Activated naive CD4-positive, alpha-beta T cell treated with anti-CD3 and anti-CD28 coated beads, Interleukin-2, amount 50 U/mL, for 16 hours (primary cell): ENCODE data around the gene C1QTNF4.
"Not testable (repeated sequence)": the region's sequence is repeated elsewhere in the genome, so short reads cannot be mapped to it uniquely, and the experiment has no call there.

Source experiments
- DNase-seq: peaks from one replicate; pipeline ENCODE4 v3.0.0-alpha.2; 2020

Gene C1QTNF4

DNA sequence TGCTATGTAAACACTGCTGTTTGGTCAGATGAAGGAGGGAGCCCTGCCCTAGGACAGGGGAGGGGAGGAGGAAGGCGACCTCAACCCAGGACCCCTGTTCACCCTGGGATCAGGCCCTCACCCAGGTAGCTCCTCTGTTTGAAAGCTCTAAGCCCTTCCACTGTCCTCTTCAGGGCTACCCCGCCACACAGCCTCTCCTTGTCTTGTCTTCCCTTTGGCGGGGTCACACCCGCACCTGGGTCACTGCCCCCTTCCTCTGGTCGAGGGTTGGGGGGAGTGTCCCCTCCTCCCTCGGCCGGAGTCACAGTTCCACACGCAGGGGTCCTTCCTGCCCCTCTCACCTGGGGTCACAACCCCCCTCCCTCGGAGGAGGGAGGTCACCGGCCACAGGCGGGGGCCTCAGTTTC lies 29.3 kb downstream of the C1QTNF4 start:
- no peak for DNase-seq

DNA sequence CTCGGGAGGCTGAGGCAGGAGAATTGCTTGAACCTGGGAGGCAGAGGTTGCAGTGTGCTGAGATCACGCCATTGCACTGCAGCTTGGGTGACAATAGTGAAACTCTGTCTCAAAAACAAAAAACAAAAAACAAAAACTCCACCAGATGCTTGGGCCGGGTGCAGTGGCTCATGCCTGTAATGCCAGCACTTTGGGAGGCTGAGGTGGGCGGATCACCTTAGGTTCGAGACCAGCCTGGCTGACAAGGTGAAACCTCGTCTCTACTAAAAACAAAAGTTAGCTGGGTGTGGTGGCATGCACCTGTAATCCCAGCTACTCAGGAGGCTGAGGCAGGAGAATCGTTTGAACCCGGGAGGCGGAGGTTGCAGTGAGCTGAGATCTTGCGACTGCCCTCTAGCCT lies 29.8 kb downstream of the C1QTNF4 start:
- DNase-seq, result not testable (repeated sequence)

DNA sequence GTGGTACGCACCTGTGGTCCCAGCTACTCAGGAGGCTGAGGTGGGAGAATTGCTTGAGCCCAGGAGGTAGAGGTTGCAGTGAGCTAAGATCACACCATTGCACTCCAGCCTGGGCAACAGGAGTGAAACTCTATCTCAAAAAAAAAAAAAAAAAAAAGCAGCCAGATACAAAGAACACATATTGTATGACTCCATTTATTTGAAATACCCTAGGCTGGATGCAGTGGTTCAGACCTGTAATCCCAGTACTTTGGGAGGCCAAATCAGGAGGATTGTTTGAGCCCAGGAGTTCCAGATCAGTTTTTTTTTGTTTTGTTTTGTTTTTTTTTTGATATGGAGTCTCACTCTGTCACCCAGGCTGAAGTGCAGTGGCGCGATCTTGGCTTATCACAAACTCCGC lies 31.8 kb downstream of the C1QTNF4 start:
- DNase-seq, result not testable (repeated sequence)

DNA sequence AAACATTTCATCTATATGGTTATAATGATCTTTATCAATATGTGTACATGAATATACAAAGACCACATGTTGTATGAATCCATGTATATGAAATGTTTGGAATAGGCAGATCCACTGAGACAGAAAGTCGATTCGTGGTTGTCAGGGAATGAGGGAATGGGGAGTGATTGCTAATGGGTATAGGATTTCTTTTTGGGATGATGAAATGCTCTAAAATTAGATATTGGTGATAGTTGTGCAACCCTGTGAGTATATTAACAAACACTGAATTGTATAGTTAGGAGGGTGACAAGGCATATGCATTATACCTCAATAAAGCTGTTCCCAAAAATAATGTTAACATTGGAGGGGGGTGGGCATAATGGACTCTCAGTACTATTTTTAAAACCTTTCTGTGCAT lies 33.8 kb downstream of the C1QTNF4 start:
- DNase-seq, result no peak

DNA sequence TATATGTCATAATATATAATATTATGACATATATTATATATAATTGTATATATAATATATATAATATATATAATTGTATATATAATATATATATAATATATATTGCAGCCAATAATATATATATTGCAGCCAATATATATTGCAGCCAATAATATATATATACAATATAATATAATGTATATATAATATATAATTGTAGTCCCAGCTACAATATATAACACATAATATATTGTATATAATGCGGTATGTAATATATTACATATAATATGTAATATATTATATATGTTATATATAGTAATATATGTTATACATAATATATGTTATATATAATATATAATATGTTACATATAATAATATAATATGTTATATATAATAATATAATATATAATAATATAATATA lies 35.5 kb downstream of the C1QTNF4 start:
- DNase-seq, result no peak

DNA sequence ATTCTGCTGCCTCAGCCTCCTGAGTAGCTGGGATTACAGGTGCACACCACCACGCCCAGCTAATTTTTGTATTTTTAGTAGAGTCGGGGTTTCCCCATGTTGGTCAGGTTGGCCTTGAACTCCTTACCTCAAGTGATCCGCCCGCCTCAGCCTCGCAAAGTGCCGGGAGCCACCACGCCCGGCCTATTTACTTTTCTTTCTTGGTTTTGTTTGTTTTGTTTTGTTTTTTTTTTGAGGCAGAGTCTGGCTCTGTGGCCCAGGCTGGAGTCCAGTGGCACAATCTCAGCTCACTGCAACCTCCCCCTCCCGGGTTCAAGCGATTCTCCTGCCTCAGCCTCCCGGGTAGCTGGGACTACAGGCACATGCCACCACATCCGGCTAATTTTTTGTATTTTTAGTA lies 37.2 kb downstream of the C1QTNF4 start:
- not testable (repeated sequence) for DNase-seq

DNA sequence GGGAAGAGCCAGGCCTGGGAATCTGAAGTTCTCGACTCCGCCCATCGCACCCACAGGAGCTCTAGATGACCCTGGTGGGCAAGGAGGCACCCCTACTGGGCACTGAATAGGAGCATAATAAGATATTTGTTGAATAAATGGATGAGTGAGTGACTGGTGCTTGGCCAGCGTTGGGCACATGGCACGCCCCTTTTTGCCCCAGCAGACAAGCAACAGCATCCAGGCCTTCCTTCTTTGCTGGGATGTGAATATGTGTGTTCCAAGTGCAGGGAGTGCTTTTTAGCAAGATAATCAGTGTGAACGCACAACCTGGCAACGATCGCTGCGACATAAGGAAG lies 40.8 kb downstream of the C1QTNF4 start:
- DNase-seq, result no peak

DNA sequence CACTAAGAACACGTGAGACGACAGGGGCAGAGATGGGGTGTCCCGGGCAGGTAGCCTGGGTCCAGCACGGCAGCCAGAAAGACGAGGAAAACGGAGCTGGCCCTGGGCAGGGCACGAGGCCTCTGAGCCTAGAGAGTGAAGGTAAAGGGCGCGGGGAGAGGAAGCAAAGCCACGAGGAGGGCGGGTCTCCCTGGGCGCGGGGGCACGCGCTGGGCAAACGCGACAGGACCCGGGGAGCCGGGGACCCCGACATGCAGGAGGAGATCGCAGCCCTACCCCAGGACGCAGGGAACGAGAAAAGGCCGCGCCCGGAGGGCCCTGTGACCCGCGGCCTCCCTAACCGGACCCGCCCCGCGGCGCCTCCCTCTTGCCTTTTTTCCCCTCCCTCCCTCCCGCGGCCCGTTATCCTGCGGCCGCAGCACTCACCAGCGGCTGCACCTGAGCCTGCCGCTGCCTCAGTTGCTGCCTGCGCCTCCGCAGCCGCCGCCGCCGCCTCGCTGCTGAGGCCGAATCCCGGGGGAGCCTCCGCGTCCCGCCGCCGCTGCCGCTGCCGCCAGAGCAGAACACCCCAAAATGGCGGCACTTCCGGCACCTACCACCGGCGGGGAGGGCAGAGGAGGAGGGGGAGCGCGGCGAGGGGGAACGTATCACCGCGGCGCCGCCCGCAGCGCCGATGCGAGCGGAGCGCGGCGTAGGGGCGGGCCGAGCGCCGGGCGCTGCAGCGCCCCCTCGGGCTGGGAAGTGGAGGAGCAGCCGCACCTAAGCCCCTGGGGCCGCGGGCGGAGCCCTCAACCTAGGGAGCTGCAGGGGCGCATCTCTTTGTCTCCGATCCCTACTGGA lies 41.4 kb downstream of the C1QTNF4 start, which contains the start of gene CELF1:
TSS of gene CELF1 (minus strand) at position 567 of the 840 bp plus-strand sequence. CDS start 53,609 bp downstream, outside the sequence.
- DNase-seq, result peak; percentile 94

DNA sequence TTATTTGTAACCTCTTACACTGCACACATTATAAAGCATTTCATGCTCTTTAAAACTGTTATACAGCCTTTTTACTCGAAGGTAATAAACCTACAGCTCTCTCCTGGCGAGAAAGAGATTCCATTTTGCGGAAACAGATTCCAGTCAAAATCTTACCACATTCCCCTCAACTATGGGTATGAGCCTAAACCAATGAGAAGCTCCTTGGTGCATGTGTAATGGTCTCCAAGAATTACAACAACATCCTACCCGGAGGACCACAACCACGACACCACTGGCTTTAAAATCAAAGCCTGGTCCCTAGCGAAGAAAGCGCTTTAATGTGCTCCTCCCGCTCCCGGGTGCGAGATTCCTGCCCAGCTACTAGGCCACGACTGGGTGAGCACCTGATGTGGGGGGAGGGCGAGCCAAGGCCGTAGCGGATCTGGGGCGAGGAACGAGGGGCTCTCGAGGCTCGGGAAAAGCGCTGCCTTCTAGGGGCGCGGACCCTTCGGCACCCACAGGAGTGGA lies 42.1 kb downstream of the C1QTNF4 start:
- peak; percentile 34 for DNase-seq

DNA sequence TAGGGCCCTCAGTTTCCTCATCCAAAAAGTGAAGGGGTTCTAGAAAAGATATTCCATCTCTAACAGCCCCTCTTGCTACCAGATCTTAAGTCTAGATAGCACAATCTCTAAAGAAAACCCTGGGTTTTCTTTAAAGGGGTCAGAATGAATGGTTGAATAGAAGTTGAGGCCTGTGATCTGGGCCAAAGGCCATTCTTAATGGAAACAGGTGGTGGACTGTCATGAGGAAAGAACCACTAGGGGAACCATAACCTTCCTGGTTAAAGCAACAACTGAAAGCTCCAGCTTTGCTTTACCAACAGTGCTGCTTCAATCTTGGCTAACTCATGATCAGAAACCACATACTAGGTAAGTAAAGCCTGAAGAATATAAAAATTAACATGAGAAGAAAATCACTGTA lies 43.1 kb downstream of the C1QTNF4 start:
- DNase-seq, result no peak

DNA sequence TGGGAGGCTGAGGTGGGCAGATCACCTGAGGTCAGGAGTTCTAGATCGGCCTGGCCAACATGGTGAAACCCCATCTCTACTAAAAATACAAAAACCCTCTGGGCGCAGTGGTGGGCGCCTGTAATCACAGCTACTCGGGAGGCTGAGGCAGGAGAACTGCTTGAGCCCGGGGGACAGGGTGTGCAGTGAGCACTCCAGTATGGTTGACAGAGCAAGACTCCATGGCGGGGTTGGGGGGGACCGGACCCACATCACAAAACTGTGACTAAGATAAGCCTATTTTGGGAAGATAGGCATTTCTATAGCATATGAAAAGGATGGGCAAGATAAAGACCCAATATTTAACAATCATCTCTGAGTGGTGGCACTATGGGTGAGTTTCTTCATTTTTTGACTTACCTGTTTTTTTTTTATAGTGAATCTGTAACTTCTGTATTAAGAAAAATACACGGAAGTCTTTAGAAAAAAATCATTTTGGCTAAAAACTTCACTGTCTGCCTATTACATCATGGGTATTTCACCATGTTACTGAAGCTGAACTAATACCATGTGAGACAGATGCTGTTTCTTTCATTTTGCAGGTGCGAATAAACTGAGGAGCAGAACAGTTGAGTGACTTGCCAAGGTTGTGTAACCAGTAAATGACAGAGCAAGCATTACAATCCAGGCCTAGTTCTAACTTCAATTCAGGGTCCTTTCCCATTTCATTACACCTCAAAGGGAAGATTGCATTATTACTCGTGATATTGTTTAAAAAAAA lies 43.7 kb downstream of the C1QTNF4 start:
- DNase-seq, result no peak

DNA sequence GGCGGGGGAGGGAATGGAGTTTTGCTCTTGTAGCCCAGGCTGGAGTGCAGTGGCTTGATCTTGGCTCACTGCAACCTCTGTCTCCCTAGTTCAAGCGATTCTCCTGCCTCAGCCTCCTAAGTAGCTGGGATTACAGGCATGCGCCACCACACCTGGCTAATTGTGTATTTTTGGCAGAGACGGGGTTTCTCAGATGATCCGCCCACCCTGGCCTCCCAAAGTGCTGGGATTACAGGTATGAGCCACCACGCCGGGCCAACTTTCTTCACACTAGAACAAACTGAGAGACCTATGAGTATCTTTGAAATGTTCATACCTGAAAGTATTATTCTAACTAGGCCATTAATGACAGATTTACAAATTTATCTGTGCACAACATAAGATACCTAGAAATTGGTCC lies 47.9 kb downstream of the C1QTNF4 start:
- DNase-seq, result not testable (repeated sequence)

DNA sequence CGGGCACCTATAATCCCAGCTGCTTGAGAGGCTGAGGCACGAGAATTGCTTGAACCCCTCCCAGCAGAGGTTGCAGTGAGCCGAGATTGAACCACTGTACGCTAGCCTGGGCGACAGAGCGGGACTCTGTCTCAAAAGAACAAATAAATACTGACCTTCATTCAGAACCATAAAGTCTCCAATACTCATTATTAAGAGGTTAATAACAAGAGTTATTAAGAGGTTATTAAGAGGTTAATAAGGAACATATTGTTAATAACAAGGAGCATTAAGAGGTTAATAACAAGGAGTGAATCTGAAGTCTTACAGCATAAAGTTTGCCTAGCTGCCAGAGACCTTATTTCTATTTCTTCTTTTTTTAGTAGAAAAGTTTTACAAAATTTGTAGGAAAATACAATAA lies 48.9 kb downstream of the C1QTNF4 start:
- no peak for DNase-seq

DNA sequence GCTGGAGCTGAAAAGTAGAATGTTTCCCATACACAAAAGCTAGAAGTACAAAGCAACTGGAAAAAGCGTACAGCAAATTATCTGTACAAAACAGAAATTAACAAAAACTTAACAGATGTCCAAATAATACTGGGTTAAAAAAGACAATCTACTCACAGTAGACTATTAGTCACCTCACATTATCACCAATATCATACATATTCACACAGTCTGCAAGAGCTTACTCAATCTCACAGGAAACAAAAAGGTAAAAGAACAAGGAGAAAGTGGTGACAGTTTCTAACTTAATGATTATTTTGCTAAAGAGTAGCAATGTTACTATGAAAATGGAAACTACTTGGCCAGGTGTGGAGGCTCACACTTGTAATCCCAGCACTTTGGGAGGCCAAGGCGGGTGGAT lies 53.1 kb downstream of the C1QTNF4 start:
- DNase-seq, result no peak

DNA sequence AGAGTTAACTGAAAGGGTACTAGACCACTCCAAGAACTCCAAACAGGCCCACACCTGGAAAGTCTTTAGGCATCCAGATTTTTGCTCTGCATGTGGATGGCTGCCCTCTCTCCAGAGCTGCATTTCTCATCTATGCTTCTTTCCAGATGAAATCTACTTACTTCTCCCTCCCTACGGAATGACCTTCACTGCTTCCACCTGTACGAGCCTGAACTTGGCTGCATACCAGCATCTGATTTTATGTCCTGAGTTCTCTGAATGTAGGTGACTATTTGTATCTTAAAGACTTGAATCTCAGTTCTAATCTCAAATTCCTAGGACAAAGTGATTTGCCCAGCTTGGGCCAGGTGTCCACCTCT lies 54.6 kb downstream of the C1QTNF4 start:
- DNase-seq, result no peak
